ENCODE measurements around the gene INKA2.
"Not testable (repeated sequence)": the region's sequence is repeated elsewhere in the genome, so short reads cannot be mapped to it uniquely, and the experiment has no call there.

INKA2 gene

DNA sequence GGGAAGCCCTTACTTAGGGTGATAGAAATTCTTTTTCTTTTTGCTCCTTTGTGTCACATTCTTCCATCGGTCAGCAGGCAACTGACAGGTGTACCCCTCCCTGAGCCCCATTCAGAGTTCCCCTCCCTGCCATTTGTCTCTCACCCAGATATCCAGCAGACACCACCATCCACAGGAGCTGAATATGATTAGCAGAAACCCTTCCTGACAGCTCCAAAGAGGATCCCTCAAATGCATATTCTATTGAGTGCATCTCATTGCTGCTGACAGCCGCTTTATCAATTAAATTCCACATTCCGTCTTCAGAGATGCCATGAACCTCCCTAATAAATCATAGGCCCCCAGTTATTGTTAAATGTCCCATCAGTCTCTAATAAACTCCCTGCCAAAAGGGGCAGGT lies 10.4 kb upstream of the INKA2 start:
- no peak for DNase-seq

- DNase-seq, result no peak
Observed at GRCh38 chr1:111747947-111748346, 8.8 kb upstream of the INKA2 start.

GRCh38 chr1:111747282-111747734 lies 8.1 kb upstream of the INKA2 start:
- peak; percentile 38 for DNase-seq

DNA sequence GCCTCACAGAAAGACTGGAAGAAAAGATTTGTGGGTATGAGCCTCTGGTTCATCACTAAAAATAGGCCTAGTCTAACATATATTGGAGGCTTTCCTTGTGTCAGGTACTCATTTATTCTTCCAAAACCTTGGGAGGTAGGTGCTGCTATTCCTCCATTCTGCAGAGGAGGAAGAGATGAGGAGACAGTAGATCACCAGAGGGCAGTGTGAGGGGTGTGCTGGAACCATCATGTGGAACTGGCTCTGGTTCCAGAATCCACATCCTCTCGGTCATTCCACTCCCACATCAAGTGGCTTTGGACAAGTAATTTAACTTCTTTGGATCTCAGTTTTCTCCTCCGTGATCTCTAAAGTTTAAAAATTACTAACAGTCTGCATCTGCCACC lies 7.4 kb upstream of the INKA2 start:
- no peak for DNase-seq

GRCh38 chr1:111745675-111746613 lies 6.7 kb upstream of the INKA2 start:
- DNase-seq, result no peak

DNA sequence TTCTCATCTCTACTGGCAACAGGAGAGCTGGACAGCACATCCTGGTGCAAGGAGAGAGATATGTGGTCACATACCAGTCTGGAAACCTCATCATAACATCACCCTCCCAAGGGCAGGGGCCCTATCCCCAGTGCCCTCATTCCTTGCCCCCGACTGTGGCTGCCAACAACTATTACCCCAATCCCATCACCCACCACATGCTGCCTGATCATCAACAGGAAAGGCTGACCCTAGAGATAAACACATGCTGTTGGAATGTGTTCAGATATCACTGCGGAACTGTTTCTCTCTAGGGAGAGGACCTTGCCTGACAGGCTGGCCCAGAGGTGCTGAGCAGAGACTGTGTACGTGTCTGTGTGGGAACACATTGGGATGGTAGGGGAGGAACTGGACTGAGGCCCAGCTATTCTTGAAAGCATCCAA lies 4.5 kb upstream of the INKA2 start:
- DNase-seq, result no peak

- no peak for DNase-seq
Observed at GRCh38 chr1:111742938-111743549, 3.8 kb upstream of the INKA2 start.

GRCh38 chr1:111742292-111742691 lies 3.1 kb upstream of the INKA2 start:
- DNase-seq, result not testable (repeated sequence)

DNA sequence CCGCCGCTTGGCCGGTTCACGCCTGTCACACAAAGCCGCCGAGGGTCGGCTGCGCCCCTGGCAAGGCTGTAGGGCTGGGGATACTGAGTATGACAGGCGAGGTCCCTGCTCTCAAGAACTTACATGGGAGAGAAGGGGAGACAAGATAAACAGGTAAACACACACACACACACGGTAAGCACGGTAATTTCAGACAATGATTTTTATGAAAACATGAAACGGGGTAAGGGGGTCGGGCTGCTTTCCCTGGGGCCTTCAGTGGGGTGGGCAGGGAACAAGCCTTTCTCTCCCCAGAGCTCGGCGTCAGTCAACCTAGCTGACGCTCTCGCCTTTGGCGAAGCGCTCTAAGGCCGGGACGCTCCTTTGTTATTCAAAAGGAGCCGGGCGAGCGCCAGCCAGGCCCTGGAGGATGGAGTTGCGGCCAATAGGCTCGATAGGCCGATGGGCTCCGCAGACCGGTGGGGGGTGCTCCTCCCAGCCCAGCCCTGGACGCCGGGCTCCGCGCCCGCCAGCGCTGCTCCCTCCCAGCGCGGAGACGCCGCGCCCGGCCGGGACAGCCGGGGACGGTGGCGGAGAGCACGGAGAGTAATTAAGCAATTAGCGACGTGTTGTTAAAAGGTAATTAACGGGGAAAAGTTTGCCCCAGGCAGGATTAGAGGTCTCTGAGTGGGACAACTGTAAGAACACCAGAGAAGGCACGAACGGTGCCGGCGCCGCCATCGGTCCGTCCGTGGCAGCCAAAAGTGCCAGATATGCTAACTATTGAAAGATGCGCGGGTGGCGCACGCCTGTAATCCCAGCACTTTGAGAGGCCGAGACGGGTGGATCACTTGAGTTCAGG lies 950 bp upstream of the INKA2 start:
- no peak for DNase-seq

- DNase-seq, result peak; percentile 38
Observed at GRCh38 chr1:111738436-111739193, 580 bp downstream of the INKA2 start.

DNA sequence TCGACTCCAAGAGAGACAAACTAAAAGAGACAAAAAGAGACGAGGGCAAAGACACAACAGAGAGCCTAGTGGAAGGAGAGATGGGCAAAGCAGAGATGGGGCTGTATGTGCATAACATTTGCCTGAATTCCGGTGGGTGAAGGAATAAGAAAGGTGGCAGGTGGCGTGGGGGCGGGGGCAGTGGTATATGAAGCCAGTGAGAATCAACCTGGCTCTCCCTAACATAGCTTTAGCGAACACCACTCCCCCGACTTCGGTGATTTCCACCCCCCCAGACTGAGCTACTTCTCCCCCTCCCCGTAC lies 1.1 kb downstream of the INKA2 start:
- no peak for DNase-seq

GRCh38 chr1:111737216-111738132 lies 1.7 kb downstream of the INKA2 start:
- no peak for DNase-seq

- DNase-seq, result no peak
Observed at GRCh38 chr1:111736548-111737215, 2.5 kb downstream of the INKA2 start.

GRCh38 chr1:111735858-111736544 lies 3.2 kb downstream of the INKA2 start:
- DNase-seq, result no peak

DNA sequence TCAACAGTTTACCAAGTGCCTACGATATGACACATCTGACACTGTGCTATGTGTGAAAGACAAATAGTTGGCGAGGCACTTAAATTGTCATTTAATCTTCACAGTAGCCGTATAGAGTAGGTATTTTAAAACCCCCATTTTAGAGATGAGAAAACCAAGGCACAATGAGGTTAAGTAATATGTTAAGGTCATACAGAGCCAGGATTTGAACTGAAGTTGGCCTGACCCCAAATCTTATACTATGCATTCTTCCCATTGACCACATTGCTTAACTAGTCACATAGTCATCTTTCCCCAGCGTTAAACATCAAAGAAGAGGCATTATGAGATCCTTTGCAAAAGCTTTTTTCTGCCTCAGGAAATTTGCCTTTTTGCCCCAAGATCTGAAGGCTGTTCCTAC lies 3.9 kb downstream of the INKA2 start:
- DNase-seq, result no peak

GRCh38 chr1:111734856-111735255 lies 4.3 kb downstream of the INKA2 start:
- no peak for DNase-seq

- DNase-seq, result no peak
Observed at GRCh38 chr1:111734426-111734825, 4.8 kb downstream of the INKA2 start.

GRCh38 chr1:111733992-111734341 lies 5.2 kb downstream of the INKA2 start:
- DNase-seq, result no peak

GRCh38 chr1:111733183-111733991 lies 5.8 kb downstream of the INKA2 start:
- no peak for DNase-seq

GRCh38 chr1:111732718-111733117 lies 6.5 kb downstream of the INKA2 start:
- no peak for DNase-seq
